GM18508 (cell line): ENCODE results near the gene ICOSLG.
"Not testable (repeated sequence)": the region's sequence is repeated elsewhere in the genome, so short reads cannot be mapped to it uniquely, and the experiment has no call there.

Experiments used
- ATAC-seq: cut with Tn5 transposase; IDR thresholded peaks from one replicate; pipeline ENCODE4 v1.9.1; 2021; ENCODE audit warnings: moderate number of reproducible peaks; ENCODE audit not compliant: insufficient read depth, unreplicated experiment

The ICOSLG gene

GRCh38 chr21:44267655-44268142 lies 27.0 kb upstream of the ICOSLG start:
- no peak for ATAC-seq

DNA sequence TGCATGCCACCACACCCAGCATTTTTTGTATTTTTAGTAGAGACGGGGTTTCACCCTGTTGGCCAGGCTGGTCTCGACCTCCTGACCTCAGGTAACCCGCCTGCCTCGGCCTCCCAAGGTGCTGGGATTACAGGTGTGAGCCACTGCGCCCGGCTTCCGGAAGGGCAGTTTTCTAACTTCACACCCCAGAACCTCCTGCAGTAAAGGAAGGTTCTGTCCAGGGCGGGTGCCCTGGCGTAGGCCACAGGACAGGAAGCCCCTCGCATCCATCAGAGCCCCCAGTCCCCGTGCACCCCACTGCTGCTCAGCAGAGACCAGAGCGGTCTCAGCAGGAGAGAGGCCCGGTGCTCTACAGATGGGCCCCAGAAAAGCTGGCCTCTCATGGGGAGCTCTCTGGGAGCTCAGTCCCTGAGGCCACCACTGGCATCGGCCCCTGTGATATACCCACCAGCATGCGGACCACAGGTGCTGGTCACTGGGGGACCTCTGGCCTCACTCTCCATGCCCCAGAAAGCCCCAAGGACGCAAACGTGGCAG lies 25.1 kb upstream of the ICOSLG start:
- ATAC-seq = no peak

GRCh38 chr21:44263768-44264167 lies 23.0 kb upstream of the ICOSLG start:
- no peak for ATAC-seq

- no peak for ATAC-seq
These were observed 22.5 kb upstream of the ICOSLG start for GRCh38 chr21:44263221-44263760.

- no peak for ATAC-seq
These were observed 21.8 kb upstream of the ICOSLG start for GRCh38 chr21:44262338-44263056.

DNA sequence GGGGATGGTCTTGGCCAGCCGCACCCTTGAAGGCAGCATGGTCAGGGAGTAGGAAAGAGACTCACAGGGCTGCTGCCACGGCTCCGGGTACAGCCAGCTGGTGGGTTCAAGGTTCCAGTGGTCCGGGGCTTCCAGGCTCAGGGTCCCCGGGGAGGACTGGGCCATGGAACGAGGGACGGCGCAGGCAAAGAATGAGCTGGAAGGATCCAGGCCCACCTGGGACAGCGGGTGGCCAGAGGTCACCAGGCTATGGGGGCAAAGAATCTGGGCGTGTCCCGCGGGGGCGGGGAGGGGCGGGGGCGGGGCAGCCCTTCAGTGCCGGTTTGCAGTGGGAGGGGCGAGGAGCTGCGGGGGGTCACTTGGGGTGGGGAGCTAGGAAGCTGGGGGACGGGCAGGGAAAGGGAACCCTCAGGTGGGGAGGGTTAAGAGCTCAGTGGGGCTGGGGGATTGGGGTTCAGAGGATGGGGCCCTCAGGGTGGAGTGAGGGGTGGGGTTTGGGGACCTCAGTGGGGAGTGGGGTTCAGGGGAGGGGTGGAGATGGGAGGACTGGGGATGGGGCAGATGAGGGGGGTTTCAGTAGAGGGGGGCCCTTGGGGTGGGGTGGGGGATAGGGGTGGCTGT lies 21.0 kb upstream of the ICOSLG start, which contains the start of gene DNMT3L:
Gene DNMT3L (minus strand): TSS at position 223 of the 621 bp plus-strand sequence. CDS start 638 bp downstream, outside the sequence.
- no peak for ATAC-seq

DNA sequence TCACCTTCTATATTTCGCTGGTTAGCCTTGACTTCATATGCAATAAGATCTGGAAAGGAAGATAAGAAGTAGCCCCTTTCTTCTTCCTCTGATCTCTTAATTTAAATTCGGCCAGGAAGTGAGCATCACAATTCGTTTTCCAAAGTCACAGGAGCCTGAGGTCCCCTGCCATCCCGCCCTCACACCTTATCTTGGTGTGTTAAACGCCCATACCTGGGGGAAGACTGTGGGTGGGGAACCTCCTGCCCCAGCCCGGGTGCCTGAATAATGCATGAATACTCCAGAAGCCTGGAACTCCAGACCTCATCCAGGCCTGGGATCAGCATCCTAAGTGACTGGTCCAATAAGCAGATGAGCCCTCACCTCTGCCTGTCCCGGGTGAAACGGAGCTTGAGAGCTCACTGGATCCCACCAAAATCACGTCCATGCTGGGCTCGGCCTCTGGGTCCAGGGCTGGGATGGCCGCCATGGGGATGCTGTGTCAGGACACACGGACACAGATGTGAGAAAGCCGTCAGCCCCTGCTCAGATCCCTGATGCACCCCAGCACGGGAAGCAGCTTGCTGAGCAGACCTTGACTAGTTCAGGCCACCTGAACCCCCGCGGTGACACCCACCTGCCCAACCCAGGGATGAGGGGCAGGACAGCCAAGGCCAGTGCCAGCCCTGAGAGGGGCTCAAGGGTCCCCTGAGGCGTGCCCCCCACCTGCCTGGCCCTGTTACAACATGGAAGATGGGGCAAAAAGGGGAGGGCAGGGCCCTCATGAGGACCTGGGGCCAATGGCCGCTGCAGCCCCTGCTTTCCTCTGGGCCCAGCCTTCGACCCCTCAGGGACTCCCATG lies 20.3 kb upstream of the ICOSLG start:
- ATAC-seq = no peak

DNA sequence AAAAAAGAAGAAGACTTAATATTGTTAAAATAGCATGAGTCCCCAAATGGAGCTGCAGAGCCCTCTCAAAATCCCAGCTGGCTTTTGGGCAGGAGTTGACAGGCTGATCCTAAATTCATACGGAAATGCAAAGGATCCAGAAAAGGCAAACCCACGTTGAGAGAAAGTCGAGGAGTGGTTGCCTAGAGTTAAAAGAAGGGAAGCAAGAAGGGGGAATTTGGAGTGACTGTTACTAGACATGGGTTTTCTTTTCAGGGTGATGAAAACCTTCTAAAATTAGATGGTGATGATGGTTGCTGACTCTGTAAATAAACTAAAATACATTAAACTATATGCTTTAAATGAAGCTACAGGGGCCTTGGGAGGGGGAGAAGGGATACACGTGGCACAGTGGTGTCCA lies 19.3 kb upstream of the ICOSLG start:
- ATAC-seq = no peak

GRCh38 chr21:44259082-44259705 lies 18.5 kb upstream of the ICOSLG start:
- ATAC-seq = no peak

GRCh38 chr21:44258056-44258725 lies 17.4 kb upstream of the ICOSLG start:
- no peak for ATAC-seq

GRCh38 chr21:44255511-44255981 lies 14.8 kb upstream of the ICOSLG start:
- no peak for ATAC-seq

GRCh38 chr21:44253832-44254710 lies 13.3 kb upstream of the ICOSLG start:
- ATAC-seq = no peak

DNA sequence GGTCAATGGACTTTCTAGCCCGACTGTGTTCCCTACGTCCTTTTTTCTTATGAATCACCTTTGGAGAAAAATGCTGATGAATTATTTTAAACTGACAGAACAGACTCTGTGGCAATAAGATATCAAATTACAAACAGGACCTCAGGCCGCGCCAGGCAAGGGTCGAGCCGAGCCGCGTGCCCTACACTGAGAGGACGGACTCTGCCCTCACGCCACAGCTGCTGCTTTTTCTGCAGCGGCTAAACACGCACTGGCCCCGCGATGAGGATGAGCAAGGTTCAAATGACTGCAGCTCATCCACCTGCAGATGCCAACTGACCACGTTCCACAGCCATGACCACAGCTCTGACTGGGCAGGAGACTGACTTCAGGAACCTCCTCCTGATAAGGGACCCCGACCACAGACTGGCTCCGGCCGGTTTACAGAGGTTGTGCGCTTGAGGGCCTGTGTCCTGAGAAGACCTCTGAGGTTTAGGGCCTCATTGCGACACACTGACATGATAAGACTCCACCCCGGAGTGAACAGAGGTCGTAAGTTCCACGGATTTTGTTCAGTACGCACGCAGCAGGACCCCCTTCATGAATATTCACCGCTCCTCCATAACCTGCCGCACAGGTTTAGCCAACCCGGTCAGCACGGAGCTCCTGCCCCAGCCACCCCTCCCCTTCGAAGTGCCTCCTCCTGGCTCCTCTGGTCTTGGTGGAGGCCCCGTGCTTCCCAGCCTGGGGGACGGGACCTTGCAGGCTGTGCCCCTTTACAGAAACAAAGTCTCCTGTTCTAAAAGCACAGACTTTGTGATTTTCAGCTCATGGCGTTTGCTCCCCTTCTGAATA lies 8.7 kb upstream of the ICOSLG start:
- ATAC-seq = not testable (repeated sequence)

- ATAC-seq = not testable (repeated sequence)
These were observed 7.2 kb upstream of the ICOSLG start for GRCh38 chr21:44247904-44248303.

- not testable (repeated sequence) for ATAC-seq
These were observed 3.2 kb upstream of the ICOSLG start for GRCh38 chr21:44243980-44244379.

GRCh38 chr21:44241281-44241680 lies 538 bp upstream of the ICOSLG start:
- ATAC-seq = not testable (repeated sequence)

- not testable (repeated sequence) for ATAC-seq
These were observed 390 bp downstream of the ICOSLG start for GRCh38 chr21:44240353-44240752.
